A549 (cell line): ENCODE measurements around the gene PRKD1.

Experiments
- CHD2 ChIP-seq: fragments of 150-350 bp; IDR thresholded peaks from 2 replicates; pipeline ENCODE4 v1.6.1; 2014; ENCODE audit warnings: low read length; ENCODE audit not compliant: partially characterized antibody
- SMC3 ChIP-seq: fragments of >200 bp; sonication (Bioruptor Twin); formaldehyde crosslinking; IDR thresholded peaks from 3 replicates; pipeline ENCODE4 v1.6.1; 2018; ENCODE audit warnings: inconsistent platforms
- USF2 ChIP-seq: fragments of 450-650 bp; IDR thresholded peaks from 2 replicates; pipeline ENCODE4 v1.6.1; 2014; ENCODE audit warnings: antibody characterized with exemption

GRCh38 chr14:29843981-29844380 lies 83.7 kb downstream of the PRKD1 start:
- TF ChIP-seq USF2 (no peak), CHD2 (no peak), SMC3 (no peak)
